H54 (cell line): Measurements from ENCODE around the gene JUNB.
"Not testable (repeated sequence)": the region's sequence is repeated elsewhere in the genome, so short reads cannot be mapped to it uniquely, and the experiment has no call there.

Experiments
- DNase-seq: peaks from one replicate; pipeline ENCODE4 v3.0.0; 2011; ENCODE audit warnings: low spot score, mixed read lengths; ENCODE audit not compliant: insufficient read length
- FAIRE-seq: peaks from 3 replicates; lab custom pipeline; 2011; peaks lifted over from hg19 to GRCh38; lab: Jason Lieb, UNC
- POLR2A ChIP-seq: IDR thresholded peaks from 2 replicates; pipeline ENCODE4 v1.6.1; 2011; ENCODE audit warnings: low read depth, mild to moderate bottlenecking, low read length

Gene JUNB

GRCh38 chr19:12800466-12800770 is 9.1 kb downstream of the JUNB start:
- DNase-seq = no peak
- no peak for FAIRE-seq
- TF ChIP-seq POLR2A = no peak

GRCh38 chr19:12800923-12801465 is 9.7 kb downstream of the JUNB start:
- DNase-seq = no peak
- TF ChIP-seq POLR2A = no peak
- no peak for FAIRE-seq

DNA sequence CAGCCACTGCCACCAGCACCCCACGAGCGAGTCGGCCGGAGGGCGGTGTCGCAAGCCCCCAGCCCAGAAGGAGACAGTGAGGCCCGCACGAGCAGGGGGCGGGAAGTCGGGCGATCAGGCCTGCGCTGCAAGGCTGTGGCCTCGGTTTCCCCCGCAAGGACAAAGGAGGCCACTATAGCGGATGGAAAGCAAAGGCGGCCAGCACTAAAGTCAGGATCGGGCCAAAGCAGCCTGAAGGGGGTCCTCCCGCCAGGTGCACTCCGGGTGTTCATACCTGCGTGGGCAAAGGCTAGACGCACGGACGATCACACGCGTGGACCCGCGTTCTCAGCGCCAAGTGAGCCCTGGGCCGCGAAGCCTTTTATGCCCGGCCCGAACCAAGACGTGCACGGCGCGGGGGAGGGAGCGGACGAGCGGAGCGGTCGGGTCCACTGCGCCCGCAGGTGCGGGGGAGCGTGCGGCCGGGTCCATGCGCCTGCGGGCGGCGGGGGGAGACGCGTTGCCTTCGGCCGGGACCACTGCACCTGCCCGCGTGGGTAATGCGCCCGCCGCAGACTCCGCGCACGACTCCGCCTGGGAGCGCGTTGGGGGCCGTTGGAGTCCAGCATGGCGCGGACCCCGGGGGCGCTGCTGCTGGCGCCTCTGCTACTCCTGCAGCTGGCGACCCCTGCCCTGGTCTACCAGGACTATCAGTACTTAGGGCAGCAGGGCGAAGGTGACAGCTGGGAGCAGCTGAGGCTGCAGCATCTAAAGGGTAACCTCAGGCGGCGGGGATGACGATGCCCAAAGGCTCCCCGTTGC is 10.4 kb downstream of the JUNB start, which contains the start of the genes PRDX2 and THSD8:
Gene PRDX2, minus strand, starts transcription at position 335 of the 801 bp plus-strand sequence. CDS start 539 bp downstream, outside the sequence.
Gene THSD8, plus strand, starts transcription at position 604 of the 801 bp plus-strand sequence. Its CDS starts 3 bp downstream, at position 607.
- DNase-seq (no peak), FAIRE-seq (no peak)
- peak; percentile 47 for TF ChIP-seq POLR2A

DNA sequence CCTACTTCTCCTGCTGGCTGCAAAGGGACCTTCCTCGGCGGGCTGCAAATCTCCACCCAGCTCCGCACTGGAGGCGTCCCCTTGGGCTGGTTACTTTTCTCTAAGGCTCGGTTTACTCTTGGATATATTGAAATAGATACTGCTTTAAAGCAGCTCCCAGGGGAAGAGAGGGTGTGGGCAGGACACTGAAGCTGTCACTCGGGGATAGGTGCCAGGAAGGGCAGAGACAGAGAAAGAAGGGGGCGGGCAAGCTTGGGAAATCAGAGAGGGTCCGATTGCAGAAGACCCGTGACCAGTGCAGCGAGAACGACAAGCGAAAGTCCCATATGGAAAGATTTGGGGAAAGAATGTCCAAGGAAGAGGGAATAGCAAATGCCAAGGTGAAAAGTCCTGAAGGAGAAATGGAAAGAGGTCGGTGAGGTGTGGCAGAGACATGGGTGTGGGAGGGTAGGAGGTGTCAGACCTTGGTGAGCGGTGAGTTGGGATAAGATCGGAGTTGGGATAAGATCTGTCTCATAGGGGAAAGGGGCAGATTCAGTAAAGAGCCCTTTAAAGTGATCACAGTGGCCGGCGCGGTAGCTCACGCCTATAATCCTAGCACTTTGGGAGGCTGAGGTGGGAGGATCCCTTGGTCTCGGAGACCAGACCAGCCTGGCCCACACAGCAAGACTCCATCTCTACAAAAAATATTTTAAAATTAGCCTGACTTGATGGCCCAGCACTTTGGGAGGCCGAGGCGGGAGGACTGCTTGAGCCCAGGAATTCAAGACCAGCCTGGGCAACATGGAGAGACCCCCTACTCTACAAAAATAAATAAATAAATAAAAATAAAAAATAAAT is 11.2 kb downstream of the JUNB start:
- TF ChIP-seq POLR2A = no peak
- FAIRE-seq = no peak
- DNase-seq = no peak

GRCh38 chr19:12804051-12804450 is 12.8 kb downstream of the JUNB start:
- DNase-seq (no peak), FAIRE-seq (no peak)
- TF ChIP-seq POLR2A = no peak

DNA sequence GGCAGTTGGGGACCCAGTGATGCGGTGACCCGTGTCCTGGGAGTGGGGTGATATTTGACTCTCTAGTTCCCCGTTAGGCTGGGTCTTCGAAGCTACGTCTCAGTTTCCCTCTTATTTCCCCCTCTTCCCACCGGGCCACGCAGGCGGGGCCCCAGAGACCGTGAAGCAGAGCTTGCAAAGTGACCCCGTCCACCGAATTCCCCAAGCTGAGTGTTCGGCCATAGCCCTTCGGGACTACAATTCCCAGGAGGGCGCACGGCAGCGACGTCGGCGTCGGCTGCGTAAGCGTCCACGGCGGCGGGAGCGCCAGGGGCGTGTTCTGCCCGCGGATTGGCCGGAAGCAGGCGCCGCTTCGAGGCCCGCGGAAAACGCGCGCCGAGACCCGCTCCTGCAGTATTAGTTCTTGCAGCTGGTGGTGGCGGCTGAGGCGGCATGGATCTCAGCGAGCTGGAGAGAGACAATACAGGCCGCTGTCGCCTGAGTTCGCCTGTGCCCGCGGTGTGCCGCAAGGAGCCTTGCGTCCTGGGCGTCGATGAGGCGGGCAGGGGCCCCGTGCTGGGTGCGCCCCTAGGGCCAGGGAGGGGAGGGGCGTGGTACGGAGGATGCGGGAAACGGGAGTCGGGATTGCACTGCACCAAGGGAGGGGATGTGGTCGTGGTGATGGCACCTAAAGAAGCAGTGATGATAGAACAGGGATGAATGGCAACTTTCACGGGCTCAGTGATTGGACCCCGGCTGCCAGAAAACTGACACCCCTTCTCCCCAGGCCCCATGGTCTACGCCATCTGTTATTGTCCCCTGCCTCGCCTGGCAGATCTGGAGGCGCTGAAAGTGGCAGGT is 15.2 kb downstream of the JUNB start, which contains the start of gene RNASEH2A:
Gene RNASEH2A, plus strand, starts transcription at position 343 of the 840 bp plus-strand sequence. Its CDS starts 90 bp downstream, at position 433.
- FAIRE-seq = peak; percentile 55

GRCh38 chr19:12815088-12815487 is 23.8 kb downstream of the JUNB start:
- no peak for TF ChIP-seq POLR2A
- DNase-seq = no peak
- no peak for FAIRE-seq

More for the DNA sequence above, 15.2 kb downstream of the JUNB start, which contains the start of gene RNASEH2A:
- DNase-seq = peak; percentile 95
- peak; percentile 78 for TF ChIP-seq POLR2A

DNA sequence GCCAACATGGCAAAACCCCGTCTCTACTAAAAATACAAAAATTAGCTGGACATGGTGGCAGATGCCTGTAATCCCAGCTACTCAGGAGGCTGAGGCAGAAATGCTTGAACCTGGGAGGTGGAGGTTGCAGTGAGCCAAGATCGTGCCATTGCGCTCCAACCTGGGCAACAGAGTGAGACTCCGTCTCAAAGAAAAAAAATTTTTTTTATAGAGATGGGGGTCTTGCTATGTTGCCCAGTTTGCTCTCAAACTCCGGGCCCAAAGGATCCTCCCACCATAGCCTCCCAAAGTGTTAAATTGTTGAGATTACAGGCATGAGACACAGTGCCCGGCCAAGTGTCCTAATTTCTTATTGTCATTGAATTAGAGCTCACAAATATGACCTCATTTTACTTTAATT is 25.9 kb downstream of the JUNB start:
- FAIRE-seq, DNase-seq: not testable (repeated sequence)

- not testable (repeated sequence) for FAIRE-seq, DNase-seq
These were observed 26.5 kb downstream of the JUNB start for GRCh38 chr19:12817810-12818209.

DNA sequence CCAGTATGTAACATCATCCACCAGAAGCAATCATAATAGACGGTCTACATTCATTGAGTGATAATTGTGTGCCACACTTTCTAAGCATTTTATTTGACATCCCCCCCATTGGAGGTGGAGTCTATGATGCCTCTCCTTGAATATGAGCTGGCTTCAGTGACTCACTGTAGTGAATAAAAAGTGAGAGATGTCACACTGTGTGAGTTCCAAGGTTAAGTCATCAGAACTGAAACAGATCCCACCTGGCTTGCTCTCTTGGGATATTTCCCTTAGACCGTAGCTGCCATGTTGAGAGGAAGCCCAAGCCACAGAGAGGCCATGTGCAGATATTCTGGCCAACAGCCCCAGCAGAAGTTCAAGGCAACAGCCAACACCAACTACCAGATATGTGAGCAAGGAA is 30.5 kb downstream of the JUNB start:
- no peak for TF ChIP-seq POLR2A
- no peak for DNase-seq
- no peak for FAIRE-seq

GRCh38 chr19:12825254-12826131 is 34.2 kb downstream of the JUNB start:
- TF ChIP-seq POLR2A = no peak
- FAIRE-seq (no peak), DNase-seq (no peak)

DNA sequence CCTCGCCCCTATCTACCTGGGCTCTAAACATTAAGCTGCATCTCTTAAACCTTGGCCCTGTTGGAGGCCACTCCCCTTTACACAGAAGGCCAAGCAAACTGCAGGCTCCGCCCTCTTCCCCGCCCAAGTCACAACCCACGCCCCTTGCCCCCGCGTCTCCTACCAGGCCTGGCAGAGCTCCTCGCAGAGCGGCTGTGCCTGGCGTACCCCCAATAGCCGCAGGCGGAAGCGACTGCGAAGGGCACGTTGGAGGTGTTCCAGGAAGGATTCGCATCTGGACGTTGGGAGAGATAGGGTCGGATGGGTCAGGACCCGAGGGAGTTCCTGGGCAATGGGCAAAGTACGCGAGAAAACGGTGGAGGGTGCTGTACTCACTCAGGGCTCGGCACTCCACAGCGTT is 37.2 kb downstream of the JUNB start:
- DNase-seq = no peak
- no peak for FAIRE-seq
- TF ChIP-seq POLR2A = no peak
